ENCODE results near the gene ADARB1. TPM values are rescaled to one million over a fixed set of nuclear protein-coding genes. Genes with fewer than 3 reads are reported as not detected.
A peak's percentile ranks its signal among the peaks of the same experiment; 100 is the strongest.

ADARB1 gene
- total and polyA plus RNA-seq, 9 of the 15 experiments (the other 6 are each of a cell fraction or from before 2014, with no cell fraction given) = 6.7 to 16.0 (median 8.3) TPM

DNA sequence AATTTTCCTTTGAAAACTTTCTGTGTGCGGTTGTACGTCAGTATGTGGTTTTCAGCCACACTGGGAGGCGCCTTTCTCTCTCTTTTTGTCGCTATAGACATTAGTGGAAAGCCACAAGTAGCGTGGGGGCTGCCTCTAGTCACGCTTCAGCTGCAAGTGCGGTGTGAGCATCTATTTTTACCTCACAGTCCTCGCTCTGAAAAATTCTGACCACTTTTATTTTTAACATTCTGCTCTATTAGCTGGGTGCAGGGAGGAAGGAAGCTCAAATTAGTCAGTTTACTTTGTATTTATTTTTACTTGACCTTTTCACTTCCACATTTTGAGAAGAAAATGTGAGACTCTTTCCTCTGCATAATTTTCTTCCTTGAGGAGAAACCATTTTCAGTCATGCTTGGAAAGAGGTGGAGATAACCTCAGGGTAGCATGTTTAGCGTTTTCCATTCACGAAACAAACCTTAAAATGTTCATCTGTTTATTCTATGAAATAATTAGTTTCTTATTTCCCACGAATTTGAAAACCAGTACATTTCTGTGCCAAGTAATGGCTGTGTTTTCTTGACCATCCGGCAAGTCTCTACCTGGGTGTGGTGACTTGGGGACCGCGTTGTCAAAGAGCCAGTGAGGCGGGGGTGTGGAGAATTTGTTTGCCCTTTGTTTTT lies 35.6 kb downstream of the ADARB1 start (continued):
- TF ChIP-seq, protein P1, sequence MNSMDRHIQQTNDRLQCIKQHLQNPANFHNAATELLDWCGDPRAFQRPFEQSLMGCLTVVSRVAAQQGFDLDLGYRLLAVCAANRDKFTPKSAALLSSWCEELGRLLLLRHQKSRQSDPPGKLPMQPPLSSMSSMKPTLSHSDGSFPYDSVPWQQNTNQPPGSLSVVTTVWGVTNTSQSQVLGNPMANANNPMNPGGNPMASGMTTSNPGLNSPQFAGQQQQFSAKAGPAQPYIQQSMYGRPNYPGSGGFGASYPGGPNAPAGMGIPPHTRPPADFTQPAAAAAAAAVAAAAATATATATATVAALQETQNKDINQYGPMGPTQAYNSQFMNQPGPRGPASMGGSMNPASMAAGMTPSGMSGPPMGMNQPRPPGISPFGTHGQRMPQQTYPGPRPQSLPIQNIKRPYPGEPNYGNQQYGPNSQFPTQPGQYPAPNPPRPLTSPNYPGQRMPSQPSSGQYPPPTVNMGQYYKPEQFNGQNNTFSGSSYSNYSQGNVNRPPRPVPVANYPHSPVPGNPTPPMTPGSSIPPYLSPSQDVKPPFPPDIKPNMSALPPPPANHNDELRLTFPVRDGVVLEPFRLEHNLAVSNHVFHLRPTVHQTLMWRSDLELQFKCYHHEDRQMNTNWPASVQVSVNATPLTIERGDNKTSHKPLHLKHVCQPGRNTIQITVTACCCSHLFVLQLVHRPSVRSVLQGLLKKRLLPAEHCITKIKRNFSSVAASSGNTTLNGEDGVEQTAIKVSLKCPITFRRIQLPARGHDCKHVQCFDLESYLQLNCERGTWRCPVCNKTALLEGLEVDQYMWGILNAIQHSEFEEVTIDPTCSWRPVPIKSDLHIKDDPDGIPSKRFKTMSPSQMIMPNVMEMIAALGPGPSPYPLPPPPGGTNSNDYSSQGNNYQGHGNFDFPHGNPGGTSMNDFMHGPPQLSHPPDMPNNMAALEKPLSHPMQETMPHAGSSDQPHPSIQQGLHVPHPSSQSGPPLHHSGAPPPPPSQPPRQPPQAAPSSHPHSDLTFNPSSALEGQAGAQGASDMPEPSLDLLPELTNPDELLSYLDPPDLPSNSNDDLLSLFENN (IDR thresholded peaks at IDR 0.05; ENCODE audit: low read depth in 2 of 2, low read length in 2 of 2) = no peak
- TF ChIP-seq XRCC4 (IDR thresholded peaks at IDR 0.05; ENCODE audit: extremely low read depth, insufficient read depth, insufficient read length) = no peak
- TF ChIP-seq, protein P2, sequence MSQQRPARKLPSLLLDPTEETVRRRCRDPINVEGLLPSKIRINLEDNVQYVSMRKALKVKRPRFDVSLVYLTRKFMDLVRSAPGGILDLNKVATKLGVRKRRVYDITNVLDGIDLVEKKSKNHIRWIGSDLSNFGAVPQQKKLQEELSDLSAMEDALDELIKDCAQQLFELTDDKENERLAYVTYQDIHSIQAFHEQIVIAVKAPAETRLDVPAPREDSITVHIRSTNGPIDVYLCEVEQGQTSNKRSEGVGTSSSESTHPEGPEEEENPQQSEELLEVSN (IDR thresholded peaks at IDR 0.05; ENCODE audit: borderline replicate concordance in 1 of 2, extremely low read depth in 1 of 2, insufficient read depth in 1 of 2, insufficient read length in 1 of 2, low read depth in 1 of 2, low read length in 1 of 2, poor library complexity in 1 of 2, severe bottlenecking in 1 of 2) = no peak
- no peak for TF ChIP-seq MED1 (CRISPR knock-in tag; IDR thresholded peaks at IDR 0.05; ENCODE audit: borderline replicate concordance)
- no peak for TF ChIP-seq SPI1 (IDR thresholded peaks at IDR 0.05; ENCODE audit: borderline replicate concordance, low read depth, low read length)
- no peak for TF ChIP-seq MAFG (tag; conservative IDR thresholded peaks at IDR 0.05)
- TF ChIP-seq ZNF79 (CRISPR knock-in tag; IDR thresholded peaks at IDR 0.05; ENCODE audit: low read depth) = no peak
- 0 out of 4 replicates have a peak, but pooled peaks of 1 of the 2 experiments have one; percentile 6 for TF ChIP-seq RAD21 (CRISPR knock-in tag; conservative IDR thresholded peaks at IDR 0.05 in 1 of 2, IDR thresholded peaks at IDR 0.05 in 1 of 2)
- TF ChIP-seq, protein P3, sequence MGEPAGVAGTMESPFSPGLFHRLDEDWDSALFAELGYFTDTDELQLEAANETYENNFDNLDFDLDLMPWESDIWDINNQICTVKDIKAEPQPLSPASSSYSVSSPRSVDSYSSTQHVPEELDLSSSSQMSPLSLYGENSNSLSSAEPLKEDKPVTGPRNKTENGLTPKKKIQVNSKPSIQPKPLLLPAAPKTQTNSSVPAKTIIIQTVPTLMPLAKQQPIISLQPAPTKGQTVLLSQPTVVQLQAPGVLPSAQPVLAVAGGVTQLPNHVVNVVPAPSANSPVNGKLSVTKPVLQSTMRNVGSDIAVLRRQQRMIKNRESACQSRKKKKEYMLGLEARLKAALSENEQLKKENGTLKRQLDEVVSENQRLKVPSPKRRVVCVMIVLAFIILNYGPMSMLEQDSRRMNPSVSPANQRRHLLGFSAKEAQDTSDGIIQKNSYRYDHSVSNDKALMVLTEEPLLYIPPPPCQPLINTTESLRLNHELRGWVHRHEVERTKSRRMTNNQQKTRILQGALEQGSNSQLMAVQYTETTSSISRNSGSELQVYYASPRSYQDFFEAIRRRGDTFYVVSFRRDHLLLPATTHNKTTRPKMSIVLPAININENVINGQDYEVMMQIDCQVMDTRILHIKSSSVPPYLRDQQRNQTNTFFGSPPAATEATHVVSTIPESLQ (CRISPR knock-in tag; IDR thresholded peaks at IDR 0.05) = no peak
- no peak for TF ChIP-seq ARID1B (IDR thresholded peaks at IDR 0.05)
- TF ChIP-seq STAT5A (IDR thresholded peaks at IDR 0.05; ENCODE audit: borderline replicate concordance, low read length) = no peak
- TF ChIP-seq HMG20B (CRISPR knock-in tag; IDR thresholded peaks at IDR 0.05) = no peak
- TF ChIP-seq ZNF695 (CRISPR knock-in tag; IDR thresholded peaks at IDR 0.05) = no peak
- TF ChIP-seq HNRNPUL1 (IDR thresholded peaks at IDR 0.05; ENCODE audit: low read length) = no peak
- TF ChIP-seq, protein P4, sequence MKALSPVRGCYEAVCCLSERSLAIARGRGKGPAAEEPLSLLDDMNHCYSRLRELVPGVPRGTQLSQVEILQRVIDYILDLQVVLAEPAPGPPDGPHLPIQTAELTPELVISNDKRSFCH (CRISPR knock-in tag; IDR thresholded peaks at IDR 0.05) = no peak
- TF ChIP-seq, protein P4 (tag; IDR thresholded peaks at IDR 0.05) = peak; percentile 14; the same call in 1 of the 2 replicates
- no peak for TF ChIP-seq TEAD1 (CRISPR knock-in tag; IDR thresholded peaks at IDR 0.05)
- no peak for TF ChIP-seq STAT5B (CRISPR knock-in tag; IDR thresholded peaks at IDR 0.05)
- TF ChIP-seq RBM15 (IDR thresholded peaks at IDR 0.05; ENCODE audit: insufficient read depth, low read length) = no peak
- no peak for TF ChIP-seq SREBF1 (IDR thresholded peaks at IDR 0.05; ENCODE audit: borderline replicate concordance, low read depth, low read length)
- TF ChIP-seq HDGF (IDR thresholded peaks at IDR 0.05) = no peak

Data from K562 (cell line).